ENCODE results near the gene LEKR1. TPM values are rescaled to one million over a fixed set of nuclear protein-coding genes. Genes with fewer than 3 reads are reported as not detected.
A peak's percentile ranks its signal among the peaks of the same experiment; 100 is the strongest.
"Not testable (repeated sequence)": the region's sequence is repeated elsewhere in the genome, so short reads cannot be mapped to it uniquely, and the experiment has no call there.

Gene LEKR1
- total and polyA plus RNA-seq, 3 experiments from 2014 or later: 0.55 to 0.64 (median 0.56) TPM

GRCh38 chr3:156818273-156818651 is 7.9 kb upstream of the LEKR1 start:
- Mint-ChIP-seq H3K36me3 (peaks cover 0 to 8% (median 0%) of the 10 kb centered on the region in 3 donors), H3K9me3 (no peaks in the 10 kb centered on the region), H3K27ac (peak overlapping the region in 6 of 8 donors; percentile 48 to 99 (median 96)), H3K27me3 (peaks cover 0 to 2% of the 10 kb centered on the region in 2 donors), H3K4me1 (peaks cover 35 to 43% (median 40%) of the 10 kb centered on the region in 3 donors), H3K4me3 (peak overlapping the region; percentile 95 to 97 (median 95))
- H3K27me3 ChIP-seq (ENCODE audit: insufficient read depth, low read length, poor library complexity, severe bottlenecking): no peaks in the 10 kb centered on the region
- ChIA-PET POLR2A (interaction anchor here (0.8 to 1.1 kb wide), 2 partner anchors 9 to 141 kb away, joined by 3 read pairs; no protein-coding TSS in a partner anchor), CTCF (interaction anchor here (1.2 to 1.8 kb wide), 5 partner anchors 9 to 319 kb away, joined by 3 to 12 read pairs (median 4); partner anchors contain the start of gene TIPARP)
- H3K4me3 ChIP-seq (ENCODE audit: low read length): no peak overlapping the region
- no peaks in the 10 kb centered on the region for H3K9me3 ChIP-seq (ENCODE audit: low read length)
- peaks cover 9% of the 10 kb centered on the region for H3K4me1 ChIP-seq (ENCODE audit: insufficient read depth, low read length)
- DNase-seq: no peak
- no peak overlapping the region for H3K27ac ChIP-seq (ENCODE audit: low read depth, low read length)
- H3K36me3 ChIP-seq (ENCODE audit: insufficient read depth, low read length): no peaks in the 10 kb centered on the region

- ChIA-PET CTCF (interaction anchor here (1.2 to 2.3 kb wide), 3 partner anchors 45 to 318 kb away, joined by 3 to 9 read pairs (median 4); no protein-coding TSS in a partner anchor), POLR2A (no interaction called here)
- H3K27ac Mint-ChIP-seq: peak overlapping the region in 2 of 8 donors; percentile 42 to 56
- H3K4me3 Mint-ChIP-seq: peak overlapping the region in 1 of 7 donors; percentile 33
- peaks cover 0 to 8% (median 0%) of the 10 kb centered on the region in 3 donors for H3K36me3 Mint-ChIP-seq
- no peak for DNase-seq
- H3K4me1 Mint-ChIP-seq: peaks cover 29 to 37% (median 34%) of the 10 kb centered on the region in 3 donors
- Histone ChIP-seq H3K4me3 (ENCODE audit: low read length) (no peak overlapping the region), H3K27me3 (ENCODE audit: insufficient read depth, low read length, poor library complexity, severe bottlenecking) (no peaks in the 10 kb centered on the region), H3K27ac (ENCODE audit: low read depth, low read length) (no peak overlapping the region), H3K36me3 (ENCODE audit: insufficient read depth, low read length) (no peaks in the 10 kb centered on the region), H3K9me3 (ENCODE audit: low read length) (no peaks in the 10 kb centered on the region), H3K4me1 (ENCODE audit: insufficient read depth, low read length) (peaks cover 9% of the 10 kb centered on the region)
- peaks cover 0 to 2% of the 10 kb centered on the region in 2 donors for H3K27me3 Mint-ChIP-seq
- H3K9me3 Mint-ChIP-seq: no peaks in the 10 kb centered on the region
These were observed 7.3 kb upstream of the LEKR1 start for GRCh38 chr3:156818890-156819289.

- POLR2A ChIA-PET: interaction anchor here (0.5 kb wide), 1 partner anchor 139 kb away, joined by 3 read pairs; no protein-coding TSS in a partner anchor
- H3K27ac ChIP-seq (ENCODE audit: low read depth, low read length): no peak overlapping the region
- DNase-seq: no peak
- Mint-ChIP-seq H3K36me3 (peaks cover 0 to 8% (median 0%) of the 10 kb centered on the region in 3 donors), H3K27ac (no peak overlapping the region), H3K27me3 (peaks cover 0 to 2% of the 10 kb centered on the region in 2 donors), H3K9me3 (no peaks in the 10 kb centered on the region), H3K4me3 (peak overlapping the region in 1 of 7 donors; percentile 17), H3K4me1 (peaks cover 27 to 34% (median 31%) of the 10 kb centered on the region in 3 donors)
- no peaks in the 10 kb centered on the region for H3K9me3 ChIP-seq (ENCODE audit: low read length)
- CTCF ChIA-PET: interaction anchor here (0.7 to 2.3 kb wide), 3 partner anchors 261 to 317 kb away, joined by 3 to 9 read pairs (median 4); no protein-coding TSS in a partner anchor
- no peak overlapping the region for H3K4me3 ChIP-seq (ENCODE audit: low read length)
- H3K27me3 ChIP-seq (ENCODE audit: insufficient read depth, low read length, poor library complexity, severe bottlenecking): no peaks in the 10 kb centered on the region
- no peaks in the 10 kb centered on the region for H3K36me3 ChIP-seq (ENCODE audit: insufficient read depth, low read length)
- H3K4me1 ChIP-seq (ENCODE audit: insufficient read depth, low read length): peaks cover 9% of the 10 kb centered on the region
These were observed 6.1 kb upstream of the LEKR1 start for GRCh38 chr3:156819842-156820691.

GRCh38 chr3:156820692-156821080 is 5.5 kb upstream of the LEKR1 start:
- Histone ChIP-seq H3K27ac (ENCODE audit: low read depth, low read length) (no peak overlapping the region), H3K9me3 (ENCODE audit: low read length) (no peaks in the 10 kb centered on the region), H3K4me1 (ENCODE audit: insufficient read depth, low read length) (peaks cover 14% of the 10 kb centered on the region), H3K36me3 (ENCODE audit: insufficient read depth, low read length) (no peaks in the 10 kb centered on the region), H3K27me3 (ENCODE audit: insufficient read depth, low read length, poor library complexity, severe bottlenecking) (no peaks in the 10 kb centered on the region), H3K4me3 (ENCODE audit: low read length) (no peak overlapping the region)
- no peak overlapping the region for H3K27ac Mint-ChIP-seq
- CTCF ChIA-PET: interaction anchor here (1.2 to 2.3 kb wide), 2 partner anchors 144 to 261 kb away, joined by 3 to 9 read pairs; no protein-coding TSS in a partner anchor
- POLR2A ChIA-PET: no interaction called here
- H3K4me3 Mint-ChIP-seq: no peak overlapping the region
- no peaks in the 10 kb centered on the region for H3K9me3 Mint-ChIP-seq
- peaks cover 0 to 2% of the 10 kb centered on the region in 2 donors for H3K27me3 Mint-ChIP-seq
- peaks cover 0 to 8% (median 0%) of the 10 kb centered on the region in 3 donors for H3K36me3 Mint-ChIP-seq
- H3K4me1 Mint-ChIP-seq: peaks cover 24 to 33% (median 30%) of the 10 kb centered on the region in 3 donors
- DNase-seq: no peak

GRCh38 chr3:156822626-156823260 is 3.4 kb upstream of the LEKR1 start:
- peaks cover 23 to 35% (median 33%) of the 10 kb centered on the region in 3 donors for H3K4me1 Mint-ChIP-seq
- H3K36me3 ChIP-seq (ENCODE audit: insufficient read depth, low read length); CTCF ChIA-PET; H3K4me3 ChIP-seq (ENCODE audit: low read length); DNase-seq; H3K9me3 ChIP-seq (ENCODE audit: low read length); H3K27me3 ChIP-seq (ENCODE audit: insufficient read depth, low read length, poor library complexity, severe bottlenecking); H3K27ac ChIP-seq (ENCODE audit: low read depth, low read length); H3K9me3 Mint-ChIP-seq; H3K27me3 Mint-ChIP-seq; POLR2A ChIA-PET; H3K4me3 Mint-ChIP-seq: not testable (repeated sequence)
- peak overlapping the region in 1 of 8 donors; percentile 17 for H3K27ac Mint-ChIP-seq
- H3K36me3 Mint-ChIP-seq: peaks cover 0 to 10% (median 0%) of the 10 kb centered on the region in 3 donors
- H3K4me1 ChIP-seq (ENCODE audit: insufficient read depth, low read length): peaks cover 13% of the 10 kb centered on the region

GRCh38 chr3:156825795-156826143 is 384 bp upstream of the LEKR1 start:
- no peaks in the 10 kb centered on the region for H3K27me3 ChIP-seq (ENCODE audit: insufficient read depth, low read length, poor library complexity, severe bottlenecking)
- H3K36me3 ChIP-seq (ENCODE audit: insufficient read depth, low read length): no peaks in the 10 kb centered on the region
- Mint-ChIP-seq H3K27me3 (peaks cover 0 to 1% of the 10 kb centered on the region in 2 donors), H3K4me1 (peaks cover 11 to 25% (median 21%) of the 10 kb centered on the region in 3 donors), H3K9me3 (no peaks in the 10 kb centered on the region), H3K27ac (peak overlapping the region; percentile 91 to 100 (median 98)), H3K4me3 (peak overlapping the region; percentile 93 to 98 (median 95)), H3K36me3 (peaks cover 0 to 10% (median 0%) of the 10 kb centered on the region in 3 donors)
- CTCF ChIA-PET: no interaction called here
- DNase-seq: no peak
- POLR2A ChIA-PET: interaction anchor here (1.0 to 1.6 kb wide), 2 partner anchors 8 to 262 kb away, joined by 3 read pairs; no protein-coding TSS in a partner anchor
- H3K4me1 ChIP-seq (ENCODE audit: insufficient read depth, low read length): peaks cover 6% of the 10 kb centered on the region
- H3K27ac ChIP-seq (ENCODE audit: low read depth, low read length): peak overlapping the region; percentile 70
- H3K4me3 ChIP-seq (ENCODE audit: low read length): peak overlapping the region; percentile 64
- H3K9me3 ChIP-seq (ENCODE audit: low read length): no peaks in the 10 kb centered on the region

- no peaks in the 10 kb centered on the region for H3K36me3 ChIP-seq (ENCODE audit: insufficient read depth, low read length)
- H3K9me3 Mint-ChIP-seq: no peaks in the 10 kb centered on the region
- H3K27me3 Mint-ChIP-seq: peaks cover 0 to 1% of the 10 kb centered on the region in 2 donors
- H3K9me3 ChIP-seq (ENCODE audit: low read length): no peaks in the 10 kb centered on the region
- H3K36me3 Mint-ChIP-seq: peaks cover 0 to 10% (median 0%) of the 10 kb centered on the region in 3 donors
- H3K4me1 Mint-ChIP-seq: peaks cover 11 to 25% (median 21%) of the 10 kb centered on the region in 3 donors
- H3K27me3 ChIP-seq (ENCODE audit: insufficient read depth, low read length, poor library complexity, severe bottlenecking): no peaks in the 10 kb centered on the region
- H3K4me3 Mint-ChIP-seq: peak overlapping the region; percentile 93 to 98 (median 95)
- ChIA-PET POLR2A (interaction anchor here (0.8 to 1.6 kb wide), 3 partner anchors 9 to 262 kb away, joined by 3 read pairs; no protein-coding TSS in a partner anchor), CTCF (interaction anchor here (1.8 kb wide), 1 partner anchor 10 kb away, joined by 6 read pairs; no protein-coding TSS in a partner anchor)
- DNase-seq: peak in 1 of 5 donors; percentile 69
- peak overlapping the region; percentile 64 for H3K4me3 ChIP-seq (ENCODE audit: low read length)
- H3K27ac Mint-ChIP-seq: peak overlapping the region; percentile 91 to 100 (median 98)
- peak overlapping the region; percentile 70 for H3K27ac ChIP-seq (ENCODE audit: low read depth, low read length)
- peaks cover 6% of the 10 kb centered on the region for H3K4me1 ChIP-seq (ENCODE audit: insufficient read depth, low read length)
These were observed 1.0 kb downstream of the LEKR1 start for GRCh38 chr3:156826896-156827882.

Data from CD8-positive, alpha-beta memory T cell (primary cell).